Measurements from ENCODE around the gene CD248.
A peak's percentile ranks its signal among the peaks of the same experiment; 100 is the strongest.
"Not testable (repeated sequence)": the region's sequence is repeated elsewhere in the genome, so short reads cannot be mapped to it uniquely, and the experiment has no call there.

Gene CD248

GRCh38 chr11:66287211-66287888 is 29.5 kb downstream of the CD248 start:
- no peak for DNase-seq

- no peak for DNase-seq
These were observed 30.1 kb downstream of the CD248 start for GRCh38 chr11:66286699-66287098.

GRCh38 chr11:66285250-66285947 is 31.4 kb downstream of the CD248 start:
- no peak for DNase-seq

GRCh38 chr11:66284526-66285078 is 32.2 kb downstream of the CD248 start:
- no peak for DNase-seq

GRCh38 chr11:66283461-66284105 is 33.3 kb downstream of the CD248 start:
- no peak for DNase-seq

GRCh38 chr11:66282468-66283455 is 34.1 kb downstream of the CD248 start:
- peak; percentile 98 for DNase-seq

- no peak for DNase-seq
These were observed 34.9 kb downstream of the CD248 start for GRCh38 chr11:66281776-66282467.

- no peak for DNase-seq
These were observed 35.8 kb downstream of the CD248 start for GRCh38 chr11:66281001-66281400.

DNA sequence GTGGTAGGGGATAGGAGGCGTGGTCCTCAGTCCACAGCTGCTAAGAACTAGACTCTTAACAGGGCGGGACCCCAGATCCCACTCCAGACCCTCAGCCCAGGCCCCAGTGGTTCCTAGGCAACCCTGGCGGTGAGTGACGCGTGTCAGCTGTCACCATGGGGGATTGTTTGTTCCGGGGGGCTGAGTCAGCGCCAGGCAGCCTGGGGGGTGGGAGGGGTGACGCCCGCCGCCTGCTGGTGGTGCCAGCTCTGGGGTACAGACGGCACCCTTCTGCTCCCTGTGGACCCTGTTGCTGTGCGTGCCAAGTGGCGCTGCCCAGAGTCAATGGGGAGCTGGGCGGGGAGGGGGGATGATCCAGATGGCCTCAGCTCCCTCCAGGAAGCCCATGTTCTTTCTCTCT is 36.4 kb downstream of the CD248 start:
- DNase-seq = no peak

GRCh38 chr11:66279092-66279734 is 37.6 kb downstream of the CD248 start:
- no peak for DNase-seq

DNA sequence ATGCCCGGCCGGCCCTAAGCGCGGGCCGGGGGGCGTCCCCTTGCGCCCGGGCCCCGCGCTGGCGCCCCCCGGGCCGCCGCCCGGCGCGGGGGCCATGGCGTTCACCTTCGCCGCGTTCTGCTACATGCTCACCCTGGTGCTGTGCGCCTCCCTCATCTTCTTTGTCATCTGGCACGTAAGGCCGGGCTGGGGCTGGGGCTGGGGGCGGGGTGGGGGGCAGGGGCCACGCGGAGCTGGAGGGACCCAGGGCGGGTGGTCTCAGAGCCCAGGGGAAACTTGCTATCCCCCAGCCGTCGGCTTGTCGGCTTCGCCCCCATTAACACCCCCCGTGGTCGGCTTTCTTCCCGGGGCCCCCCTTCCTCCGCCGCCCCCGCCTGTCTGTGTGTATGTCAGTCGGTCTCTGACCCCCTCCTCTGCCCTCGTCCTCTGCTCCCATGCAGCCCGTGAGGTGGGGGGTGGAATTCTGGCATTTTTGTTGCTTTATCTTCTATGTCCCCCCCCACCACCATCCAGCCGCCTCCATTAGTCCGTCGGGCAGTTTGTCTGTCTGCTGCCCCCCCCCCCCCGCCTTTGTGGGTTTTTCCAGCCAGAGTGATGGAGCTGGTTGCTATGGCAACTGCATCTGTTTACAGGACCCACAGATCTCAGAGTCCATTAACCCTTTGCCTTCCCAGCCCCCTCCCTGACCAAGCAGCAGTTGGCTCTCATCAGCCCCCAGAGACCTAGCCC is 38.3 kb downstream of the CD248 start:
- peak; percentile 16 for DNase-seq

GRCh38 chr11:66277471-66278362 is 39.1 kb downstream of the CD248 start, which contains the start of gene CNIH2:
Gene CNIH2 (plus strand): TSS chr11:66278175. CDS start chr11:66278457, 282 bp downstream.
- DNase-seq = peak; percentile 30

DNA sequence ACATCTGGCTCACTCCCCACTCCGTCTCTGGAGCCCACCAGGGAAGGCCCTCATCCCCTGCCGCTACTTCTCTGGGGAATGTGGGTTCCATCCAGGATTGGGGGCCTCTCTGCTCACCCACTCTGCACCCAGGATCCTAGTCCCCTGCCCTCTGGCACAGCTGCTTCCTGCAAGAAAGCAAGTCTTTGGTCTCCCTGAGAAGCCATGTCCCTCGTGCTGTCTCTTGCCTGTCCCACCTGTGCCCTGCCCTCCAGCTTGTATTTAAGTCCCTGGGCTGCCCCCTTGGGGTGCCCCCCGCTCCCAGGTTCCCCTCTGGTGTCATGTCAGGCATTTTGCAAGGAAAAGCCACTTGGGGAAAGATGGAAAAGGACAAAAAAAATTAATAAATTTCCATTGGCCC is 39.8 kb downstream of the CD248 start:
- not testable (repeated sequence) for DNase-seq

DNA sequence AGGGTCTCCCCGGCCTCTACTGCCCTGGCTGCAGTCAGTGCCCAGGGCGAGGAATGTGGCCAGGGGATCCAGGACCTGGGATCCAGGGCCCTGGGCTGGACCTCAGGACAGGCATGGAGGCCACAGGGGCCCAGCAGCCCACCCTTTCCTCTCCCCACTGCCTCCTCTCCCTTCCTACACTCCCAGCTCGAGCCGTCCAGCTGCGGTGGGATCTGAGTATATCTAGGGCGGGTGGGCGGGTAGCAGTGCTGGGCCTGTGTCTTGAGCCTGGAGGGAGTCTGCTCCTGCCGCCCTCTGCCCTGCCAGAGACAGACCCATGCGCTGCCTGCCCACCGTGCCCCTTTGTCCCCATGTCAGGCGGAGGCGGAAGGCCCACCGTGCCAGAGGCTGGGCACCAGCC is 40.2 kb downstream of the CD248 start:
- DNase-seq = not testable (repeated sequence)

- DNase-seq = no peak
These were observed 40.7 kb downstream of the CD248 start for GRCh38 chr11:66275984-66276612.

DNA sequence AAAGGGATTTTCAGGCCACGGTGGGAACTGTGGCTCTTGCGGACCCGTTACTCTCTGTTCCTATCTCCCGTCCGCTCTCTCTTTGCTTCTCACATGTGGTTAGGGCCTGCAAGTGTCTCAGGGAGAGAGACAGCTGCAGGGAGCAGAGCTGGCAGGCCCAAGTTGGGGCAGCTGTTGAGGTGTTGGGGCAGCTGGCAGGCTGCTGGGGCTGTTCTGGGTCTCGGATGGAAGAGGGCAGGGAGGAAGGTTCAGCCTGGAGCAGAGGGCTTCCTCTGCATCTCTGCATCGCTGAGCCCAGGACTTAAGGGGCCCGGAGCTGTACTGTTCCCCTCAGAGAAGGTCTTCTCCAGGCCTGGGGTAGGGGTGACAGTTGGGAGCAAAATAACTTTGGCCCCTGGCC is 41.4 kb downstream of the CD248 start:
- DNase-seq = no peak

DNA sequence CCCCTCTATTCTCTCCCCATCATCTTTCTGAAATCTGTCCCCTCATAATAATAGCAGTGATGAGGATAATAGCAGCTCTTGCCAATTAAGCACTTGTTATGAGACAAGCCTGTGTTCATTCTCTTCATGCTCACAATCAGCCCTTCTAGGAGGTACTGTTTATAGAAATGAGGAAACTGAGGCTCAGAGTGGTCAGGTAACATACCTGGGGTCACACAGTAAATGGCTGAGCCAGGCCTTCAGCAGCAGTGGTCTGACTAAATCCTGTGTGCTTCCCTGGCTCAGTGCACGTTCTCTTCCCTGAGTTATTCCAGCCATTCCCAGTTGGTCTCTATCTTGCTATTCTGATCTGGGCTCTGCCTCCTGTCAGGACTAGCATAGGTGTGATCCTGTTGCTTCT is 42.6 kb downstream of the CD248 start:
- no peak for DNase-seq

- no peak for DNase-seq
These were observed 44.2 kb downstream of the CD248 start for GRCh38 chr11:66272596-66272995.

DNA sequence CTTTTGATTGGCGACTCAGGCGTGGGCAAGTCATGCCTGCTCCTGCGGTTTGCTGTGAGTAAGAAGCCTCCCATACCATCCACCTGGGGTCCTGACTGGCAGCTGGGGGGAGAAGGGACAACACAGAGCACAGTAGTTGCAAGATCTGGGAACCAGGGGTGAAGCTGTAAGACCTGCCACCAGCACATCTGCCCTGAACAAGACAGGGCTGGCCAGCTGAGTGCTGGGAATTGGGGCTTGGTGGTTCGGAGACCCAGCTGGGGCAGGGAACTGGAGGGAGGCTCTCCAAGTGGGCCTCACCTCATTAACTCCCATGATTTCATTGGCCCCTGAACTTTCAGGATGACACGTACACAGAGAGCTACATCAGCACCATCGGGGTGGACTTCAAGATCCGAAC is 45.0 kb downstream of the CD248 start:
- DNase-seq = no peak
